HG02610 (cell line): Measurements from ENCODE around the gene NFKBIA.
"Not testable (repeated sequence)": the region's sequence is repeated elsewhere in the genome, so short reads cannot be mapped to it uniquely, and the experiment has no call there.

Source experiments
- ATAC-seq: cut with Tn5 transposase; IDR thresholded peaks from one replicate; pipeline ENCODE4 v1.9.1; 2021; ENCODE audit warnings: mild to moderate bottlenecking, moderate library complexity; ENCODE audit not compliant: unreplicated experiment

The NFKBIA gene

GRCh38 chr14:35369701-35370191, 34.8 kb downstream of the NFKBIA start:
- ATAC-seq, result no peak

- ATAC-seq, result no peak
Observed at GRCh38 chr14:35368583-35369392, 35.8 kb downstream of the NFKBIA start.

GRCh38 chr14:35368139-35368460, 36.4 kb downstream of the NFKBIA start:
- ATAC-seq, result no peak

- no peak for ATAC-seq
Observed at GRCh38 chr14:35367056-35367372, 37.5 kb downstream of the NFKBIA start.

- no peak for ATAC-seq
Observed at GRCh38 chr14:35366521-35366976, 38.0 kb downstream of the NFKBIA start.

GRCh38 chr14:35366056-35366451, 38.5 kb downstream of the NFKBIA start:
- no peak for ATAC-seq

- peak; percentile 65 for ATAC-seq
Observed at GRCh38 chr14:35365130-35366055, 39.2 kb downstream of the NFKBIA start.

GRCh38 chr14:35362911-35363374, 41.6 kb downstream of the NFKBIA start:
- ATAC-seq, result no peak

GRCh38 chr14:35362450-35362849, 42.1 kb downstream of the NFKBIA start:
- no peak for ATAC-seq

- no peak for ATAC-seq
Observed at GRCh38 chr14:35361141-35361480, 43.4 kb downstream of the NFKBIA start.

GRCh38 chr14:35359655-35360054, 44.9 kb downstream of the NFKBIA start:
- ATAC-seq, result not testable (repeated sequence)

GRCh38 chr14:35355981-35356841, 48.3 kb downstream of the NFKBIA start:
- no peak for ATAC-seq

GRCh38 chr14:35355235-35355634, 49.3 kb downstream of the NFKBIA start:
- ATAC-seq, result not testable (repeated sequence)

GRCh38 chr14:35353409-35354172, 51.0 kb downstream of the NFKBIA start:
- no peak for ATAC-seq

GRCh38 chr14:35352274-35353233, 52.0 kb downstream of the NFKBIA start:
- no peak for ATAC-seq

- no peak for ATAC-seq
Observed at GRCh38 chr14:35351897-35352273, 52.7 kb downstream of the NFKBIA start.
